GM10266 (cell line): ENCODE data around the gene SPRY2.

ENCODE experiments used
- DNase-seq: peaks from one replicate; pipeline ENCODE4 v3.0.0; 2012; ENCODE audit errors: extremely low spot score
- TF ChIP-seq, protein P1 (sequence below): IDR thresholded peaks from 2 replicates; pipeline ENCODE4 v1.5.1; 2012; ENCODE audit warnings: mild to moderate bottlenecking, low read depth; ENCODE audit not compliant: control insufficient read depth, insufficient read depth; ENCODE audit errors: missing control alignments

The SPRY2 gene

GRCh38 chr13:80303225-80303811 lies 37.6 kb downstream of the SPRY2 start:
- no peak for DNase-seq
- TF ChIP-seq, protein P1, sequence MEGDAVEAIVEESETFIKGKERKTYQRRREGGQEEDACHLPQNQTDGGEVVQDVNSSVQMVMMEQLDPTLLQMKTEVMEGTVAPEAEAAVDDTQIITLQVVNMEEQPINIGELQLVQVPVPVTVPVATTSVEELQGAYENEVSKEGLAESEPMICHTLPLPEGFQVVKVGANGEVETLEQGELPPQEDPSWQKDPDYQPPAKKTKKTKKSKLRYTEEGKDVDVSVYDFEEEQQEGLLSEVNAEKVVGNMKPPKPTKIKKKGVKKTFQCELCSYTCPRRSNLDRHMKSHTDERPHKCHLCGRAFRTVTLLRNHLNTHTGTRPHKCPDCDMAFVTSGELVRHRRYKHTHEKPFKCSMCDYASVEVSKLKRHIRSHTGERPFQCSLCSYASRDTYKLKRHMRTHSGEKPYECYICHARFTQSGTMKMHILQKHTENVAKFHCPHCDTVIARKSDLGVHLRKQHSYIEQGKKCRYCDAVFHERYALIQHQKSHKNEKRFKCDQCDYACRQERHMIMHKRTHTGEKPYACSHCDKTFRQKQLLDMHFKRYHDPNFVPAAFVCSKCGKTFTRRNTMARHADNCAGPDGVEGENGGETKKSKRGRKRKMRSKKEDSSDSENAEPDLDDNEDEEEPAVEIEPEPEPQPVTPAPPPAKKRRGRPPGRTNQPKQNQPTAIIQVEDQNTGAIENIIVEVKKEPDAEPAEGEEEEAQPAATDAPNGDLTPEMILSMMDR: no peak

GRCh38 chr13:80299046-80299445 lies 41.9 kb downstream of the SPRY2 start:
- DNase-seq: no peak

GRCh38 chr13:80297503-80297902 lies 43.4 kb downstream of the SPRY2 start:
- TF ChIP-seq, protein P1: no peak
- DNase-seq: no peak

More at GRCh38 chr13:80299046-80299445, 41.9 kb downstream of the SPRY2 start:
- TF ChIP-seq, protein P1: no peak

DNA sequence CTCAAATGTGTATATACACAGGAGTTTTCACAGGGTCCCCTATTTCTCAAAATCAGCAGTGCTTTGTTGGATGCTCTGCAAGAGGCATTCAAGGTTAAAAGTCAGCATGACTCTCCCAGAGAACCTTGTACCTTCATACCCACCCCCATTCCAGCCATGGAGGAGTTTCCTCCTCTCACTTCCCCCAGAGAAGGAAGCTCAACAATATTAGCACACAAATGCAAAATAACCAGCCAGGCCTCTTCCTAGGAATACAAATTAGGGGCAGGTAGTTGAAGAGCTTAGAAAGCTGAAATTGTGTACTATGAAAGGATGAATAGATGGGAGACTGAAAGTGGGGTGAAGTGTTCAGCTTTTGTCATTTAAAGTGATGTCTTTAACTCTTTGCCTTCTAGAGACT lies 43.8 kb downstream of the SPRY2 start:
- DNase-seq: no peak
- TF ChIP-seq, protein P1: no peak

DNA sequence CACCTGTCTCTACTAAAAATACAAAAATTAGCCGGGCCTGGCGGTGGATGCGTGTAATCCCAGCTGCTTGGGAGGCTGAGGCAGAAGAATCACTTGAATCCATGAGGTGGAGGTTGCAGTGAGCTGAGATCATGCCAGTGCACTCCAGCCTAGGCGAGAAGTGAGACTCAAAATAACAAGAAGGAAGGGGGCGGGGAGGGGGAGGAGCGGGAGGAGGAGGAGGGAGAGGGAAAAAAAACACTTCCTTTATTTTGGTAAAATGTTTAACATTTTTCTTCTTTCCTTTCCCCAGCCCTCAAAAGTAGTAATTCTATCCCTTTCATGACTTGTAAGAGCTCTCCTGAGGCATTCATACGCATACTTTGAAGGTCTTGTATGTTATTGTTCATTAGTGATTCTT lies 44.3 kb downstream of the SPRY2 start:
- TF ChIP-seq, protein P1: no peak
- DNase-seq: no peak

- TF ChIP-seq, protein P1: no peak
These were observed 50.3 kb downstream of the SPRY2 start for GRCh38 chr13:80290591-80290990.

More at GRCh38 chr13:80290591-80290990, 50.3 kb downstream of the SPRY2 start:
- no peak for DNase-seq
